WI38 (cell line): ENCODE measurements around the gene PLCL1.

Experiments
- H3K4me3 ChIP-seq: 2 replicates; pipeline ENCODE4 v1.5.1; 2011; ENCODE audit warnings: low read depth, mild to moderate bottlenecking, control low read depth, low read length
- CTCF ChIP-seq: IDR thresholded peaks from 2 replicates; pipeline ENCODE4 v1.5.1; 2012; ENCODE audit warnings: low read depth, mild to moderate bottlenecking, control low read depth, low read length

The PLCL1 gene

GRCh38 chr2:198054299-198054698 lies 249.9 kb downstream of the PLCL1 start:
- TF ChIP-seq CTCF = no peak
- no peak overlapping the region for H3K4me3 ChIP-seq

- no peak overlapping the region for H3K4me3 ChIP-seq
- no peak for TF ChIP-seq CTCF
Observed at GRCh38 chr2:198055716-198056115, 251.3 kb downstream of the PLCL1 start.

GRCh38 chr2:198056836-198057235 lies 252.4 kb downstream of the PLCL1 start:
- H3K4me3 ChIP-seq = no peak overlapping the region
- TF ChIP-seq CTCF = no peak

GRCh38 chr2:198059800-198060199 lies 255.4 kb downstream of the PLCL1 start:
- no peak overlapping the region for H3K4me3 ChIP-seq
- TF ChIP-seq CTCF = no peak

GRCh38 chr2:198060277-198060676 lies 255.9 kb downstream of the PLCL1 start:
- H3K4me3 ChIP-seq = no peak overlapping the region
- TF ChIP-seq CTCF = no peak

GRCh38 chr2:198062826-198063225 lies 258.4 kb downstream of the PLCL1 start:
- TF ChIP-seq CTCF = no peak

GRCh38 chr2:198063242-198063641 lies 258.8 kb downstream of the PLCL1 start:
- no peak for TF ChIP-seq CTCF
- H3K4me3 ChIP-seq = no peak overlapping the region

More at GRCh38 chr2:198062826-198063225, 258.4 kb downstream of the PLCL1 start:
- H3K4me3 ChIP-seq = no peak overlapping the region
